Activated CD4-positive, alpha-beta T cell treated with anti-CD3 and anti-CD28 coated beads, Interleukin-10, Interleukin-2, amounts not matched to agents 100 ng/mL and 50 ng/mL, durations not matched to agents 16 hours and 8 hours (primary cell): ENCODE data around the gene CKAP2L.
A peak's percentile ranks its signal among the peaks of the same experiment; 100 is the strongest.

Experiments used
- DNase-seq: peaks from one replicate; pipeline ENCODE4 v3.0.0-alpha.2; 2020

The CKAP2L gene

GRCh38 chr2:112703684-112704083 lies 60.7 kb downstream of the CKAP2L start:
- no peak for DNase-seq

DNA sequence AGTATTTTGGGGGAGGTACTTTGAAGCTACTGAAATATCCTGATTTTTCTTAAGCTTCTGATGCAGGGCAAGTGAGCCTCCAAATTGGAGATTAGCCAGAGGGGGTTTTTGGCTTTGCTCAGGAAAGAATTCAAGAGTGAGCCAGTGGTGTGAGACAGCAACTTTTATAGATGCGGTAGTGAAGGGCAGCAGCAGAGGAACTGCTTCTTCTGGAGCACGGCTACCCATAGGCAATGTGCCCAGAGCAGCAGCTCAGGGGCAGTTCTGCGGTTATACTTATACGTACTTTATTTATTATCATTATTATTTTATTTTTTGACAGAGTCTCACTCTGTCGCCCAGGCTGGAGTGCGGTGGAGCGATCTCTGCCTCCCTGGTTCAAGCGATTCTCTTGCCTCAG lies 63.4 kb downstream of the CKAP2L start:
- no peak for DNase-seq

DNA sequence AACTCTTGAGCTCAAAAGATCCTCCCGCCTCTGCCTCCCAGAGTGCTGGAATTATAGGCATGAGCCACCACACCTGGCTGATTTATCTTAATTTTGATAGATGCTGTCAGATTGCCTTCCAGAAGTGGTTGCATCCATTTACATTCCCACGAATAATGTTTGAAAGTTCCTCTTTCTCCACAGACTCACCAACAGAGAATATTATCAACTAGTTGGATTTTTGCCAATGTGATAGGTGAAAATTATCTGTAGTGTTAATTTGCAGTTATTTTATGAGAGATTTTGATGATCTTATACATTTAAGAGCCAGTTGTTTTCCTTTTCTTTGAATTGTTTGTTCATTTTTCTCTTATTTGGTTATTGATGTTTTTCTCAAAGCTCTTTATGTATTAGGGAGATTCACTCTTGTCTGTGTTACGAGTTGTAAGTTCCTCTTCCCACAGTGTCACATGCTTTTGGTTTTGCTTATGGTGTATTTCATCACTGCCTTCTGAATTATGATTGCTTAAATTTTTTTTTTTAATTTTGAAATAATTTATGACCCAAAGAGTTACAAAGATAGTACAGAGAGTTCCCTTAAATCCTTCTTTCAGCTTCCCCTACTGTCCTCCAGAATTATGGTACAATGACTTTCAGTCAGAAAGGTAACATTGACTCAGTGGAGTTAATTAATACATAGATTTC lies 64.3 kb downstream of the CKAP2L start:
- DNase-seq = no peak

- DNase-seq = no peak
Measured at GRCh38 chr2:112698834-112699515, 65.4 kb downstream of the CKAP2L start.

DNA sequence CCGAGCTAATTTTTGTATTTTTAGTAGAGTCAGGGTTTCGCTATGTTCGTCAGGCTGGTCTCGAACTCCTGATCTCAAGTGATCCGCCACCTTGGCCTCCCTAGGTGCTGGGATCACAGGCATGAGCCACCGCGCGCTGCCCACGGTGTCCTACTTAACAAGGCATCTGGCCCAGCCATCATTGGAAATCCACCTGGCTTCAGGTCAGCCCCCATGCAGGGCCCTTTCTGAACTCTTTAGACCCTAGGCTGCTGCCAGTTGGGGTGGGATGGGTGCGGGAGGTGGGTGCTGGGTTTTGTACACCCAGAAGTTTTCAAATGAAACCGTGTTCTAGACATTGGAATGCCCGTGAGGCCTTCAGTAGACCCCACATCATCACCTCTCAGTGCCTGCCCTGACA lies 70.2 kb downstream of the CKAP2L start:
- DNase-seq = no peak

GRCh38 chr2:112693596-112693995 lies 70.8 kb downstream of the CKAP2L start:
- no peak for DNase-seq

- DNase-seq = peak; percentile 61
Measured at GRCh38 chr2:112692918-112693317, 71.5 kb downstream of the CKAP2L start.

DNA sequence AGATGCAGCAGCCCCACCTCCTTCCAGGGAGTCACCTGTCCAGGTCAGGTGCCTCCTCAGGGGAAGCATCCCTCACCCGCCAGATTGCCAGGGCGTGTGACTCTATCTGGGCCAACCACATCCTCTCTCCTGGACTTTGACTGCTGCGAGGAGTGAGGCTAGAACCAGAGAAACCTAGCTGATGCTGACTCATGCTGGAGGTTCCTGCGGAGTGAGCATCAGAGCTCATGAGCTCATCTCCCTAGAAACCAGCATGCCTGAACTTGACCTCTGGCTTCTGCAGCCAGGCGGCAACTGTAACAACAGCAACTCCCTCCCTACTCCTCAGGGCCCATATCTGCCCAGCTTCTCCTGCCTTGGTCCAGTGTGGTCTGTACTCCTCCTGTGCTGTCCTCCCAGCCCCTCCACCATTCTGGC lies 71.9 kb downstream of the CKAP2L start:
- DNase-seq = peak; percentile 92

GRCh38 chr2:112691881-112692281 lies 72.5 kb downstream of the CKAP2L start:
- peak; percentile 31 for DNase-seq

- DNase-seq = peak; percentile 83
Measured at GRCh38 chr2:112690853-112691401, 73.5 kb downstream of the CKAP2L start.

DNA sequence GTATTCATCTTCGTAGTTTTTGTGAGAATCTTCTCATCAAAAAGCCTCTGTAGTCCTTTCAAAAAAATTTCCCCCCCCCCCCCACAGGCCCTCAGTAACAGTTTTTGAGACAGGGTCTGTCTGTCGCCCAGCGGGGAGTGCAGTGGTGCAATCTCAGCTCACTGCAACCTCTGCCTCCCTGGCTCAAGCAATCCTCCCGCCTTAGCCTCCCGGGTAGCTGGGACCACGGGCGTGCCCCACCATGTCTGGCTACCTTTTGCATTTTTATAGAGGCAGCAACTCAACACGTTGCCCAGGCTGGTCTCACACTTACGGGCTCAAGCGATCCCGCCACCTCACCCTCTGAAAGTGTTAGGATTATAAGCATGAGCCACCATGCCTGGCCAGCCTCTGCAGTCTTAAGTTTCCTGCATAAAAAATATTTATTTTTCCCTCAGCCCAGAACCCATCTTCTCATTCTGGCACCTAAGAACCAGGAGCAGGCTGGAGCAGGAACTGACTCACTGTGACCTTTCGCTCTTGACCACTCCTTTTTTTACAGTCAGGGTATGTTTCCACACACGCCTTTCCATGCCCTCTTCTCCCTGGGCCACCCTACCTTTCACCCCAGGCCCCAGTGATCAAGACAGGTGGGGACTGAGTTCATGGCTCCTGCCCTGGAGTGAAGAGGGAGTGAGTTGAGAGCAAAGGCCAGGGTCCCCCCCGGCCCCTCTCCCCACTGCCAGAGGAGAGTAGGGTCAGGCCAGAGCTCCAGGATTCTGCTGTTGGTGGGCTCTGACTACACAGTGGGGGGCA lies 76.1 kb downstream of the CKAP2L start:
- DNase-seq = no peak

DNA sequence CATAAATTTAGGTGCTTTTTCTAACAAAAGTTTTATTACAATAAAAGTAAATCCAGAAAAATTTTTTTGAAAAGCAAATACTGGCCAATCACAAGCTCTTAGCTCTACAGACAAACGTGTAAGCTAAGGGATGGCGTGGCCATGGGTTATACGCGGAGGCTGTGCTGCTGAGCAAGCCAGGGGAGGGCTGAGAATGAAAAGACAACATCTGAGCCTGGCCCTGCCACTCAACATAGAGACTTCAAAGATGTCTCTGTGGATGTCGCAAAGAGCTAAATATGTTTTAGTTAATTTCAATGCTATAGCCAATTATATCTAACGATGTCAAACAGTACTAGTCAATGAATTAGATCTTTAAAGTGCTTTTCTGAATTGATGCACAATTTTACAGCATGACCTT lies 76.9 kb downstream of the CKAP2L start:
- no peak for DNase-seq
